SJCRH30 (cell line): ENCODE data around the gene TTYH2. TPM values are rescaled to one million over a fixed set of nuclear protein-coding genes. Genes with fewer than 3 reads are reported as not detected.
"Not testable (repeated sequence)": the region's sequence is repeated elsewhere in the genome, so short reads cannot be mapped to it uniquely, and the experiment has no call there.

Source experiments
- DNase-seq, 2 experiments: peaks; one replicate each; pipeline ENCODE4 v3.0.0-alpha.2; 2015 to 2020
- H3K27ac ChIP-seq: fragments of 250-450 bp; sonication (Bioruptor Pico); 2 replicates; pipeline ENCODE4 v1.5.1; 2020; ENCODE audit warnings: mild to moderate bottlenecking, moderate library complexity
- H3K27me3 ChIP-seq: fragments of 250-450 bp; sonication (Bioruptor Pico); 2 replicates; pipeline ENCODE4 v1.5.1; 2020; ENCODE audit warnings: mild to moderate bottlenecking, moderate library complexity
- H3K36me3 ChIP-seq: fragments of 250-450 bp; sonication (Bioruptor Pico); 2 replicates; pipeline ENCODE4 v1.5.1; 2020; ENCODE audit warnings: mild to moderate bottlenecking, moderate library complexity
- H3K4me1 ChIP-seq: fragments of 250-450 bp; sonication (Bioruptor Pico); 2 replicates; pipeline ENCODE4 v1.5.1; 2020; ENCODE audit warnings: mild to moderate bottlenecking, moderate library complexity
- H3K4me3 ChIP-seq: fragments of 250-450 bp; sonication (Bioruptor Pico); 2 replicates; pipeline ENCODE4 v1.5.1; 2020; ENCODE audit warnings: mild to moderate bottlenecking, moderate library complexity
- H3K9me3 ChIP-seq: fragments of 250-450 bp; sonication (Bioruptor Pico); replicated peaks from 2 replicates; pipeline ENCODE4 v1.5.1; 2020; ENCODE audit warnings: mild to moderate bottlenecking, moderate library complexity
- total RNA-seq: library from RNA; depleted of rRNA; stranded (reverse); fragments of >200 nt; shearing (Covaris generic); gene quantifications from 2 replicates; pipeline ENCODE4 v1.2.3, GENCODE V29; 2014

The TTYH2 gene
- total RNA-seq, 1 experiment from 2014 or later = 45.8 TPM

DNA sequence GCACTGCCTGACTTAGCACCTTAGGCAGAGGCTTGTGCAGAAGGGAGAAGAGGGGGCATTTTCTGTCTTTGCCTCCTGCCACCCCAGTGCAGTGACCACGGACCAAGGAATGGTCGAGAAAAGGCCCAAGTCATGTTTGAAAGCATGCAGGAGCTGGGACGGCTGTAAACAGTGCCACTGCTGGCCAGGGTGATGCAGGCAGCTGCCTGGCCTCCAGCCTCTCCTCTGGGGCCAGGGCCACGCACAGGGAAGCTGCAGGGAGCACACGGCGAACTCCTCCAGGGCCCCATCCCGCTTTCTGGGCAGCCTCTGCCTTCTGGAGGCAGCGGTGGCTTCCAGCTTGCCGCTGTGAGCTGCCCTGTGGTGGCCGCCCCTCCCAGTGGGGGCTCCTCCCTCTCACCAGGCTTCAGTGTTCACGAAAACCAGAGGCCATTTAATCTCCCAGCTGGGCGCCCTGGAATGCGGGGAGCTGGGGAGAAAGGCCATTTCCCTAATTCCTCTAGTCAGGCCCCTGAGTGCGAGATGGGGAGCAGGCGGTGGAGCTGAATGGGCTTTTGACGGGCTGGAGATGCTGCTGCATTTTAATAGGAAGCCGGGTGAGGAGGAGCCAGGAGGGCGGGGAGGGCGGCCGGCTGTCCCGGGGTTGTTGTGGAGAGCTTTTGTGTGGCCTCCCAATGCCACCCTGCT is 31.9 kb downstream of the TTYH2 start:
- H3K4me3 ChIP-seq = no peak overlapping the region
- peak overlapping the region; percentile 0; the same call in 1 of the 2 replicates for H3K27ac ChIP-seq
- peaks cover 12% of the 10 kb centered on the region; the same call in 1 of the 2 replicates for H3K36me3 ChIP-seq
- peaks cover 23% of the 10 kb centered on the region for H3K4me1 ChIP-seq
- peak; percentile 91 to 95 for DNase-seq
- H3K27me3 ChIP-seq = no peaks in the 10 kb centered on the region
- no peaks in the 10 kb centered on the region for H3K9me3 ChIP-seq

DNA sequence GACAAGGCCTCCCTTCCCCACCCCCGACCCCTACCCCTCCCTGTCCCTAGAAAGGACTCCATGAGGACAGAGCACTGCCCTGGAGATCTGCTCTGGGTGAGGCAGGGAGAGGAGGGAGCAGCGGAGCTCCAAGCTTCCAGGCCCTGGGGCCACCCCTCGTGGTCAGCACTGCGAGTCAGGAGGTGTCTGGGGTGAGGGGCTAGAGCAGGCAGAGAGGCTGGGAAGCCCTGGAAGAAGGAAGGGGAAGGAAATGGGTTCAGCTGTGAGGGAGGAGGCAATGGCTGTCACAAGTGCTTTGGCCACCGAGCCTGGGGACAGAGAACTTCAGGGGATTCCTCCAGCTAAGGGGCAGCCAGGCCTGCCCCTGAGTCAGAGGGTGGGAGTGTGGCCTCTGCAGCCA is 32.5 kb downstream of the TTYH2 start:
- Histone ChIP-seq H3K36me3 (peaks cover 12% of the 10 kb centered on the region; the same call in 1 of the 2 replicates), H3K27ac (peak overlapping the region; percentile 0; the same call in 1 of the 2 replicates), H3K4me1 (peaks cover 25% of the 10 kb centered on the region), H3K9me3 (no peaks in the 10 kb centered on the region), H3K4me3 (no peak overlapping the region), H3K27me3 (no peaks in the 10 kb centered on the region)
- no peak for DNase-seq

DNA sequence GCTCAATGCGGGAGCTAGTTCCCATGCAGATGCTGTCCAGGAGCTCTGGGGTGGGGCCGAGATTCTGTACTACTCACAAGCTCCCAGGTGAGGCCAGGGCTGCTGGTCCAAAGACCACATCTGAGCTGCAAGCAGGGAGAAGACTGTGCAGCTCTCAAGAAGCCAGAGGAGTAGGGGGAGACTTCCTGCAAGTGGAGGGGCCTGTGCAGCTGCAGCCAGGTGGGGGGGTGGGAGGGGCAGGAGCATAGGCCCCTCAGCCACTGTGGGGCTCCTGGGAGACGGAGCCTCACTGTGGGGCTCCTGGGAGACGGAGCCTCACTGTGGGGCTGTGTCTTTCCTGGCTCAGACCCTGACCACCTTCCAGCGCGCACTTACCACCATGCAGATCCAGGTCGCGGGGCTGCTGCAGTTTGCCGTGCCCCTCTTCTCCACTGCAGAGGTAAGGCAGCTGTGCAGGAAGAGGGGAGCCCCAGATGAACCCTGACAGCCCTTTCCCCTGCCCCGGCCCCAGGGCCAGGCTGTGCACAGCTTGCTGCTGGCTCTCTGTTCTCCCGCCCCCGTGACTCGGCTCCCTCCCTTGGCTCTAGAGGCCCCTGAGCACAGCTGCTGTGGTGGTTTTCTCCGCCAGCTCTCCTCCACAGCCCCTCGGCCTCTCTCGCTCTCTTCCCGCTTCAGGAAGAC is 36.4 kb downstream of the TTYH2 start:
- H3K4me1 ChIP-seq = peaks cover 17% of the 10 kb centered on the region
- peak; percentile 69 to 71 for DNase-seq
- no peak overlapping the region for H3K4me3 ChIP-seq
- H3K36me3 ChIP-seq = peaks cover 19% of the 10 kb centered on the region; the same call in 1 of the 2 replicates
- H3K27ac ChIP-seq = no peak overlapping the region
- no peaks in the 10 kb centered on the region for H3K9me3 ChIP-seq
- no peaks in the 10 kb centered on the region for H3K27me3 ChIP-seq

DNA sequence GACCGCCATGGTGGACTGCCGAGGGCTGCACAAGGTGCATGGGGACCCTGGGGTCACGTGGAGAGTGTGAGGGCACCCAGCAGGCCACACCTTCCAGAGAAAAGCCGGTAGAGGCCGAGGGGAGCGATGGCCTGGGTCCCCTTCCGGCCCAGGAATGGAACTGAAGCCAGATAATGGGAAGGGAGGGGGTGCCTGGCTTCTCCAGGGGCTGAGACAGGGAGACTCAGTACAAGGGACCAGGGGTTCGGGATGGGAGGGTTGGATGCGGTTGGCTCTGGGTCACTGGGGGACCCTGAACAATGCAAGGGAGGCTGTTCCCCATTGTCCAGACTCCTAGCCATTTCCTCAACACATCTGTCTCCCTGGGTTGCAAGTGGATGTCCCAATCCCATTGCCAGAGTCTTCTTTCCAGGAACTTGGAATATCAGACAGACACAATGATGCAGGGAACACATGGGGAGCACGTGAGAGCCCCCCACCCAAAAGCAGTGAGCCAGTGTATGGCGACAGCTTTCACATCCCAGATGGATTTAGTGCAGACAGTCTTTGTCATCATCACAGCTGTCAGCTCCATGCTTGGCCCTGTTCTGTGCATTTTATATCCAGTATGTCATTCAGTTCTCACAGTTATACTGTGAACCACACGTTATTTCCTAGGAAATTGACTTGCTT is 37.1 kb downstream of the TTYH2 start:
- H3K27me3 ChIP-seq = no peaks in the 10 kb centered on the region
- no peak overlapping the region for H3K27ac ChIP-seq
- H3K9me3 ChIP-seq = no peaks in the 10 kb centered on the region
- H3K36me3 ChIP-seq = peaks cover 25% of the 10 kb centered on the region; the same call in 1 of the 2 replicates
- H3K4me3 ChIP-seq = no peak overlapping the region
- no peak for DNase-seq
- H3K4me1 ChIP-seq = peaks cover 13% of the 10 kb centered on the region

DNA sequence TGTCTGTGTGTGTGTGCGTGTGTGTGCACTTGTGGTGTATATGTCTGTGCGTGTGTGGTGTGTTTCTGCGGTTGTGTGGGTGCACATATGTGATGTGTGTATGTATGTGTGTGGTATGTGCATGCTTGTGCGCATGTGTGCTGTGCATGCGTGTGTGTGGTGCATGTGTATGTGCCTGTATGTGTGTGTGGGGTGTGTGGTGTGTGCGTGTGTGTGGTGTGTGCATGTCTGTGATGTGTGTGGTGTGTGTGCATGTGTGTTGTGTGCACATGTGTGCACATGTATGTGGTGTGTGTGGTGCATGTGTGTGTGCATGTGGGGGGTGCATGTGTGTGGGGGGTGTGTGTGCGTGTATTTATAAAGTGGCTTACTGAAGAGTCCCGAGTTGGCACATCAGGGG is 37.7 kb downstream of the TTYH2 start:
- no peak overlapping the region for H3K27ac ChIP-seq
- DNase-seq = no peak
- H3K4me1 ChIP-seq = peaks cover 9% of the 10 kb centered on the region
- no peaks in the 10 kb centered on the region for H3K9me3 ChIP-seq
- H3K36me3 ChIP-seq = peaks cover 24% of the 10 kb centered on the region; the same call in 1 of the 2 replicates
- no peak overlapping the region for H3K4me3 ChIP-seq
- no peaks in the 10 kb centered on the region for H3K27me3 ChIP-seq

DNA sequence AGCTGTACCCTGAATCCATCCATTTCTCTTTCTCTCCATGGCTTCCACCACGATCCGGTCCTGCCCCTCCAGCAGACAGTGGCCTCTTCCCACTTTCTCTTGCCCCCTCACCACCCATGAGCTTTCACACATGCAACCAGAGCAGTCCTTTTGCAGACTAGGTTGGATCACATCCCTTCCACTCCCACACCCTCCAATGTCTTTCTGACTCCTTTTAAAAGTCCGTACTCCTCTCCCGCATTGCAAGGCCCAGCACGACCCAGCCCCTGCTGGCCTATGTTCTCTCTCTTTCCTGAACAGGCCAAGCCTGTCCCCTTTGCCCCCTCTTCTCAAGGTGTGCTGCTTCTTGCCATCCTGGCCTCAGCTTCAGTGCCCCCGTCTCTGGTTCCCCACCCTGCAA is 38.2 kb downstream of the TTYH2 start:
- peaks cover 7% of the 10 kb centered on the region for H3K4me1 ChIP-seq
- no peak overlapping the region for H3K27ac ChIP-seq
- no peaks in the 10 kb centered on the region for H3K27me3 ChIP-seq
- no peaks in the 10 kb centered on the region for H3K9me3 ChIP-seq
- no peak overlapping the region for H3K4me3 ChIP-seq
- peaks cover 23% of the 10 kb centered on the region; the same call in 1 of the 2 replicates for H3K36me3 ChIP-seq
- DNase-seq = no peak

DNA sequence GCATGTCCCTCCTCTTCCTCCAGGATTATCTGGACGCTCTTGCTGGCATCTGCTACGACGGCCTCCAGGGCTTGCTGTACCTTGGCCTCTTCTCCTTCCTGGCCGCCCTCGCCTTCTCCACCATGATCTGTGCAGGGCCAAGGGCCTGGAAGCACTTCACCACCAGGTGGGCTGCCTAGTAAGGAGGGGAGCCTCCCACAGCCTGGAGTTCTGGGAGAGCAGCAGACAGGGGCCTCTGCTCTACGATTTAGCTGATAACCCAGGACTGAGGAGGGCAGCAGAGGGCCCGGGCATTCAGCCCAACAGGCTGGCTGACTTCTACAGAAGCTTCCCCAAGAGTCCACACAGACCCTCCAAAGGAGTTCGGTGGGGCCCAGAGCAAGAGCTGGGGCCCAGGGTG is 38.8 kb downstream of the TTYH2 start:
- Histone ChIP-seq H3K4me3 (no peak overlapping the region), H3K27me3 (no peaks in the 10 kb centered on the region), H3K27ac (no peak overlapping the region), H3K9me3 (no peaks in the 10 kb centered on the region), H3K4me1 (peaks cover 7% of the 10 kb centered on the region), H3K36me3 (peaks cover 23% of the 10 kb centered on the region; the same call in 1 of the 2 replicates)
- DNase-seq = no peak

DNA sequence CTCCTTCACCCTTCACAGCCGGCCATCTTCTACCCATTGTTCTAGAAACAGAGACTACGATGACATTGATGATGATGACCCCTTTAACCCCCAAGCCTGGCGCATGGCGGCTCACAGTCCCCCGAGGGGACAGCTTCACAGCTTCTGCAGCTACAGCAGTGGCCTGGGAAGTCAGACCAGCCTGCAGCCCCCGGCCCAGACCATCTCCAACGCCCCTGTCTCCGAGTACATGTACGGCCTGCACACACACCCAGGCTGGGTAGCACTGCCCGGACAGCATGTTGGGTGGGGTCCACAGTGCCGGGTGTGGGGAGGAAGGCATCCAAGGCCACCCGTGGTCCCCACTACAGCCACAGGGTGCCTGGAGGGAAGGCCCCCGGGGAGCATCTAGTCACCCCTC is 39.7 kb downstream of the TTYH2 start:
- Histone ChIP-seq H3K4me1 (peaks cover 7% of the 10 kb centered on the region), H3K4me3 (no peak overlapping the region), H3K9me3 (no peaks in the 10 kb centered on the region), H3K36me3 (peaks cover 26% of the 10 kb centered on the region; the same call in 1 of the 2 replicates), H3K27ac (no peak overlapping the region), H3K27me3 (no peaks in the 10 kb centered on the region)
- no peak for DNase-seq

DNA sequence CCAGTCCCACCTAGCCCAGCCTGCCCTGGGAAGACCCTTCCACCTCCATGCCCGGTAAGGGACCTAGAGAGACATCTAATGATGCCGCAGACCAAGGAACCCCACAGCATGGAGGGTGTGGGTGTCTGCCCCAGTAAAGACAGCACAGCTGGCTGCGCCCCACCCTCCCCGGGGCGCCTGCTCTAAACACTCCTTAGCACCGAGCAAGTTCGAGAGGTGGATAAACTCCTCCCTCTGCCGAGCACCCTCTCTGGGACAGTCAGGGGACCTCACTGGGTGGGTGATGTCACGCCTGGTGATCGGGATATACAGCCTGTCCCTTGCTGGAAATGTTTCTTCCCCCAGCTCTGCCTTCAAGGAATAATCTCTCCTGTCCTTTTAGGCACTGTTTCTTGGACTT is 43.9 kb downstream of the TTYH2 start:
- Histone ChIP-seq H3K36me3 (peaks cover 26% of the 10 kb centered on the region; the same call in 1 of the 2 replicates), H3K9me3 (no peaks in the 10 kb centered on the region), H3K4me1 (peaks cover 12% of the 10 kb centered on the region; the same call in 1 of the 2 replicates), H3K4me3 (no peak overlapping the region), H3K27me3 (no peaks in the 10 kb centered on the region), H3K27ac (no peak overlapping the region)
- no peak for DNase-seq

DNA sequence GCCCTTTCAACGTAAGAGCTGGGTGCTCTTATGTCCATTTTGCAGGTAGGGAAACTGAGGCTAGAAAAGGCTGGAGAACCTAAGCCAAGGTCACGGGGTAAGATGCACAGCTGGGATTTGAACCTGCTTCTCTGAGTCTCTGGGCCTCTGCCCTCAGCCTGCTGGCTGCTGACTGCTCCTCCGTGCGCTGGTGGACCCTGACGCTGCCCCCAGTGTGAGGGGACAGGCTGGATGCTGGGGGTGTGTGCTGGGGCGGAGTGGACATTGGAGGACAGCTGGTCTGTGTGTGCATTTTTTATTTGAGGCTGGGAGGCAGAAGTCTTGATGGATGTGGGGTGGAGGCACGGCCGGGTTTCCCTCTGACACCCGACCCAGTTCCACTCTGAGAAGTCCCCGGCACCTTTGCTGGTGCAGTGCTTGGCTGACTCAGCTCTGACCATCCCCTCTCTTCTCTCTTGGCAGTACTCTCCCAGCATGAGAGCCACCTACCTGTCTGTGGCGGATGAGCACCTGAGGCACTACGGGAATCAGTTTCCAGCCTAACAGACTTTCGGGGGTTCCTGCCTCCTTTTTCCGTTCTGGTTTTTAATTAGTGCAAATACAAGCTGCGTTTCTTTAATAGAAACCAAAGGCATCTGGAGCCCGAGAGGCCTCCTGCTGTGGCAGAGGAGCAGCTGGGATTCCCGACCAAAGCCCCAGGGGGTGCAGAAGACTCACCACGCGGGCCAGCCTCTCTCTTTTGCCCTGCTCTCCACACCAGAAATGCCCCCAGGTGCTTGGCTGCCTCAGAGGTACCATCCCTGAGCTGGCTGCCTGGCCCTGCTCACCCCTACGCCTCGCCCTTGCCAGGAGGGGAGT is 46.5 kb downstream of the TTYH2 start:
- Histone ChIP-seq H3K9me3 (no peaks in the 10 kb centered on the region), H3K4me3 (no peak overlapping the region), H3K4me1 (peaks cover 12% of the 10 kb centered on the region; the same call in 1 of the 2 replicates), H3K27ac (no peak overlapping the region), H3K27me3 (no peaks in the 10 kb centered on the region), H3K36me3 (peaks cover 8% of the 10 kb centered on the region; the same call in 1 of the 2 replicates)
- peak; percentile 64 to 70 for DNase-seq

DNA sequence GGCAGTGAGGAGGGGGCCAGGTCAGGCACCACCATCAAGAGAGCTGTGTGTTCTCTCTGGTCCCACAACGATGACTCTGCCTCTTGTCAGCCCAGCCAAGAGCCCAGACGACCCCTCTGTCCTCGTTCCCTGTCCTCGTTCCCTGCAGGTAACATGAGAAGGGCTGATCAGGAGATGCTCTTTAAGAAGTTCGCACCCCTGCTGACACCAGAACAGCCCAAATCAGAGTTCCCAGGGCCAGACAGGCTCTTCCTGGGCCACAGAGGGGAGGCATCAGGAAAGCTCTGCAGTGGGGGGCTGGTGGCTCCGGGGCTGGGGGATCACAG is 47.1 kb downstream of the TTYH2 start:
- no peak overlapping the region for H3K4me3 ChIP-seq
- no peaks in the 10 kb centered on the region for H3K9me3 ChIP-seq
- no peak for DNase-seq
- no peak overlapping the region for H3K27ac ChIP-seq
- H3K27me3 ChIP-seq = no peaks in the 10 kb centered on the region
- peaks cover 12% of the 10 kb centered on the region; the same call in 1 of the 2 replicates for H3K4me1 ChIP-seq
- H3K36me3 ChIP-seq = peaks cover 3% of the 10 kb centered on the region; the same call in 1 of the 2 replicates

DNA sequence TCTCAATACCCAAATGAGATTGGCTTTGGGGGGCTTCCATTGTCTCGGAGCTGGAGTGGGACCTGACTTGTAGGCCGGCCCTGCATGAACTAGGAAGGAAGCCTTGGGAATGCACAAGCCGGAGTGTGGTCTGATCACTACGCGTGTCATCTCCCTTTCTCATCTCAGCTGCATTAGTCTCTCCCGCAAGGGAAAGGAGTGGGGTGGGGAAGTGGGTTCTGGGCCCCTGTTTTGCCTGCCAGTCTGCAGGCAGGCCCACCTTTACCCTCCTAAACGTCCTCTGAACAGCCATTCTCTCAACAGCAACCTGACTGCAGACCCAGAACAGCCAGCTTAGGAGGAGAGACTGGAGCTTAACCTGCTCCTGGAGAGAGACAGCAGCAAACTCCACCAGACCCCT is 49.2 kb downstream of the TTYH2 start:
- no peaks in the 10 kb centered on the region for H3K27me3 ChIP-seq
- H3K9me3 ChIP-seq = no peaks in the 10 kb centered on the region
- no peak overlapping the region for H3K4me3 ChIP-seq
- peaks cover 12% of the 10 kb centered on the region for H3K4me1 ChIP-seq
- no peak overlapping the region for H3K27ac ChIP-seq
- 0 out of 2 replicates have a peak, but pooled peaks cover 3% of the 10 kb centered on the region for H3K36me3 ChIP-seq
- no peak for DNase-seq

DNA sequence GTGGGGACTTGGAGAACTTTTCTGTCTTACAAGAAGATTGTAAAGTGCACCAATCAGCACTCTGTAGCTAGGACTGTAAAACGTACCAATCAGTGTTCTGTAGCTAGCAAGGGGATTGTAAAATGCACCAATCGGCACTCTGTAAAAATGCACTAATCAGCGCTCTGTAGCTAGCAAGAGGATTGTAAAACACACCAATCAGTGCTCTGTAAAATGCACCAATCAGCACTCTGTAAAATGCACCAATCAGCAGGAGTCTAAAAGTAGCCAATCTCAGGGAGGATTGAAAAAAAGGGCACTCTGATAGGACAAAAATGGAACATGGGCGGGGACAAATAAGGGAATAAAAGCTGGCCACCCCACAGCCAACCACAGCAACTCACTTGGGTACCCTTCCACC is 53.7 kb downstream of the TTYH2 start:
- not testable (repeated sequence) for H3K27me3 ChIP-seq, H3K9me3 ChIP-seq, H3K36me3 ChIP-seq, H3K4me3 ChIP-seq, H3K27ac ChIP-seq, DNase-seq
- peaks cover 13% of the 10 kb centered on the region for H3K4me1 ChIP-seq

DNA sequence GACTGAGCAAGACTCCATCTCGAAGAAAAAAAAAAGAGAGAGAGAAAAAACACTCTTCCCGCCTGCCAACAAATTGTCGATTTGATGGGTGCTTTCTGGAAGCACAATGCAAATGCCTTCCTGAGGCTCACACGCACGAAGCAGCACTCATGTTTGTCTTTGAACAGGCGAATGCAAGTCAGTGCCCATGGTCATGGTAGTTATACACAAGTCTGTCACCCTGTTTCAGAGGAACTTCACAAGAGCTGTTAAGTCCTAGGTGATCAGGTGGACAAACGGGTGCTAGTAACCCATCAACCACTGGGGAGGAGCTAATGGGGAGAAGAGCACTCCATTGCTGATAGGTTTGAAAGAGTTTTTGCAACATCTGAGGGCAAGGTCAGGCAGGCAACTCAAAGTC is 54.2 kb downstream of the TTYH2 start:
- H3K36me3 ChIP-seq = no peaks in the 10 kb centered on the region
- H3K27me3 ChIP-seq = no peaks in the 10 kb centered on the region
- H3K4me3 ChIP-seq = no peak overlapping the region
- no peak overlapping the region for H3K27ac ChIP-seq
- peaks cover 18% of the 10 kb centered on the region for H3K4me1 ChIP-seq
- DNase-seq = no peak
- no peaks in the 10 kb centered on the region for H3K9me3 ChIP-seq
